MM.1S (cell line): ENCODE data around the gene LDLRAD3.

Experiments
- DNase-seq: peaks from one replicate; pipeline ENCODE4 v3.0.0-alpha.2; 2015
- H2AFZ ChIP-seq: fragments of 300-600 bp; sonication (generic); 2 replicates; pipeline ENCODE4 v1.6.0; 2016; ENCODE audit warnings: antibody characterized with exemption, low read length
- H3F3A ChIP-seq: fragments of 300-600 bp; sonication (generic); 2 replicates; pipeline ENCODE4 v1.6.1; 2016; ENCODE audit warnings: mild to moderate bottlenecking, antibody characterized with exemption, low read length, moderate library complexity, mixed read lengths; ENCODE audit not compliant: insufficient read depth
- H3K27ac ChIP-seq: fragments of 300-600 bp; sonication (generic); 2 replicates; pipeline ENCODE4 v1.5.1; 2016; ENCODE audit warnings: mild to moderate bottlenecking, low read length
- H3K27me3 ChIP-seq: fragments of 300-600 bp; sonication (generic); replicated peaks from 2 replicates; pipeline ENCODE4 v1.6.0; 2016; ENCODE audit warnings: low read length; ENCODE audit not compliant: insufficient read depth
- H3K36me3 ChIP-seq: fragments of 300-600 bp; sonication (generic); replicated peaks from 2 replicates; pipeline ENCODE4 v1.6.1; 2016; ENCODE audit warnings: mild to moderate bottlenecking, low read length, mixed read lengths; ENCODE audit not compliant: insufficient read depth
- H3K4me1 ChIP-seq: fragments of 300-600 bp; sonication (generic); 2 replicates; pipeline ENCODE4 v1.6.1; 2016; ENCODE audit warnings: low read length, mixed read lengths
- H3K4me2 ChIP-seq: fragments of 300-600 bp; sonication (generic); 2 replicates; pipeline ENCODE4 v1.6.0; 2016; ENCODE audit warnings: low read depth, low read length
- H3K4me3 ChIP-seq: fragments of 300-600 bp; sonication (generic); 2 replicates; pipeline ENCODE4 v1.5.1; 2016; ENCODE audit warnings: low read length, mixed read lengths
- H3K79me2 ChIP-seq: fragments of 300-600 bp; sonication (generic); 2 replicates; pipeline ENCODE4 v1.6.1; 2016; ENCODE audit warnings: mixed run types, low read length, mixed read lengths
- H3K9ac ChIP-seq: fragments of 300-600 bp; sonication (generic); 2 replicates; pipeline ENCODE4 v1.6.1; 2016; ENCODE audit warnings: low read length, mixed read lengths
- H3K9me2 ChIP-seq: fragments of 300-600 bp; sonication (generic); replicated peaks from 2 replicates; pipeline ENCODE4 v1.6.1; 2016; ENCODE audit warnings: mild to moderate bottlenecking, low read length, mixed read lengths; ENCODE audit not compliant: insufficient read depth
- H3K9me3 ChIP-seq: fragments of 300-600 bp; sonication (generic); replicated peaks from 2 replicates; pipeline ENCODE4 v1.6.1; 2016; ENCODE audit warnings: mild to moderate bottlenecking, low read length, mixed read lengths; ENCODE audit not compliant: insufficient read depth
- H4K20me1 ChIP-seq: fragments of 300-600 bp; sonication (generic); 2 replicates; pipeline ENCODE4 v1.6.1; 2016; ENCODE audit warnings: mild to moderate bottlenecking, low read length, moderate library complexity, mixed read lengths; ENCODE audit not compliant: insufficient read depth
- CTCF ChIP-seq: fragments of 300-600 bp; sonication (generic); IDR thresholded peaks from 2 replicates; pipeline ENCODE4 v1.5.1; 2016; ENCODE audit warnings: antibody characterized with exemption, low read length, mixed read lengths
- EZH2 ChIP-seq: fragments of 300-600 bp; sonication (generic); optimal IDR thresholded peaks from 2 replicates; pipeline ENCODE3; 2017; ENCODE audit warnings: low read depth, mild to moderate bottlenecking, antibody characterized with exemption, low read length, mixed read lengths
- EZH2phosphoT487 ChIP-seq: fragments of 300-600 bp; sonication (generic); IDR thresholded peaks from 2 replicates; pipeline ENCODE4 v1.6.1; 2018; ENCODE audit warnings: antibody characterized with exemption, low read length

The LDLRAD3 gene

DNA sequence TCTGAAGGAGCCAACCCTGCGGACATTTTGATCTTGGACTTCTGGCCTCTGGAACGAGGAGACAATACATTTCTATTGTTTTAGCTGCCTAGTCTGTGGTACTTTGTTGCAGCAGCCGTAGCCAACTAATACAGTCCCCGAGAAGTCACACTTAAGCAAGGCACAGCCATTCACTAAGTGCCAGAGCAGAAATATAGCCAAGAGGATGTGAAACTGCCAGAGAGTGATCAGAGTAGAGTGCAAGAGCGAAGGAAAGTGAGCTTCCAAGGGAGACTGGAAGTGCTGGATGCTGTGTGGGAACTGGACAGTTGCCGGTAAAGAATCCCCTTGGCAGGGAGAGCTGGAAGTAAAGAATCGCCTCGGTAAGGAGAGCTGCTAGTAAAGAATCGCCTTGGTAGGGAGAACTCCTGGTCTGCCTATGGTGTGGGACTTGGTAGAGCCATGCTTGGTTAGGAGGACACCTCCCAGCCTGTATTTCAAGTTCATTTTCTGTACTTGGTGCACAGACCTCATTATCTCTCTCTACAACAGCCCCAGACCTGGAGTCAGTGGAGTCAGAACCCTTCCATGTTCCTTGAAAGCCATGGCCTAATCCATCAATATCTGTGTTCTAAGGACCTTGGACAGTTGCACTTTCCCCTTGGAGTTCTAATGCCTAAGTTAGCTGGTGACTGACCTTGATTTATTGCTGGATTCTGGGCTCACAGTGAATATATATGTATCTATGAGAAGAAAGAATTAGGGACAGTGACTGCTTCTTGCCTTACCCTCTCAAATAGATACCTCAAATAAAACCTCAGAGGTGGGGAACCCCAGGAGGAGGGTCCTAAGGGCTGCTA lies 162.1 kb downstream of the LDLRAD3 start:
- no peak overlapping the region for H3K4me2 ChIP-seq
- H2AFZ ChIP-seq: no peak overlapping the region
- H3K27ac ChIP-seq: no peak overlapping the region
- no peak for DNase-seq
- H3K9ac ChIP-seq: no peak overlapping the region
- H3K4me1 ChIP-seq: peaks cover 15% of the 10 kb centered on the region
- no peaks in the 10 kb centered on the region for H3K27me3 ChIP-seq
- no peaks in the 10 kb centered on the region for H3K79me2 ChIP-seq
- no peak for TF ChIP-seq CTCF
- no peak overlapping the region for H3K4me3 ChIP-seq
- peaks cover 15% of the 10 kb centered on the region; the same call in 1 of the 2 replicates for H3F3A ChIP-seq
- no peaks in the 10 kb centered on the region for H3K9me2 ChIP-seq
- no peaks in the 10 kb centered on the region for H3K9me3 ChIP-seq
- H3K36me3 ChIP-seq: no peaks in the 10 kb centered on the region
- H4K20me1 ChIP-seq: no peaks in the 10 kb centered on the region

DNA sequence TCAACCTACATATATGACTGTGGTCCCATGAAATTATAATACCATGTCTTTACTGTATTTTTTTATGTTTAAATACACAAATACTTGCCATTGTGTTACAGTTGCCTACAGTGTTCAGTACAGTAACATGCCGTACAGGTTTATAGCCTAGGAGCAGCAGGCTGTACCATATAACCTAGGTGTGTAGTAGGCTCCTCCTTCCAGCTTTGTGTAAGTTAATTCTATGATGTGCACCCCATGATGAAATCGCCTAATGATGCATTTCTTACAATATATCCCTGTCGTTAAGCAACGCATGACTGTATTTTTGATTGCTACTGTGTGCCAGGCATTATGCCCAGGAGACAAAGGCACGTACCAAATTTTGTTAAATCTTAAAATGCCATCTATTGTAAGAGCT lies 163.7 kb downstream of the LDLRAD3 start:
- Histone ChIP-seq H3K4me1 (peaks cover 19% of the 10 kb centered on the region), H3K36me3 (no peaks in the 10 kb centered on the region), H3K27me3 (no peaks in the 10 kb centered on the region), H4K20me1 (no peaks in the 10 kb centered on the region), H3K9ac (no peak overlapping the region), H2AFZ (no peak overlapping the region), H3K9me3 (no peaks in the 10 kb centered on the region), H3F3A (peaks cover 15% of the 10 kb centered on the region; the same call in 1 of the 2 replicates), H3K9me2 (no peaks in the 10 kb centered on the region), H3K4me2 (no peak overlapping the region), H3K4me3 (no peak overlapping the region), H3K79me2 (no peaks in the 10 kb centered on the region), H3K27ac (no peak overlapping the region)
- DNase-seq: no peak
- TF ChIP-seq EZH2phosphoT487 (no peak), CTCF (no peak), EZH2 (no peak)

- Histone ChIP-seq H3K36me3 (no peaks in the 10 kb centered on the region), H2AFZ (no peak overlapping the region), H3F3A (peaks cover 15% of the 10 kb centered on the region; the same call in 1 of the 2 replicates), H3K9me2 (no peaks in the 10 kb centered on the region), H3K4me1 (peaks cover 19% of the 10 kb centered on the region), H3K4me2 (peak overlapping the region; percentile 66; the same call in 1 of the 2 replicates), H3K4me3 (no peak overlapping the region), H3K9ac (no peak overlapping the region), H3K9me3 (no peaks in the 10 kb centered on the region), H3K27me3 (no peaks in the 10 kb centered on the region), H3K27ac (no peak overlapping the region), H4K20me1 (no peaks in the 10 kb centered on the region), H3K79me2 (no peaks in the 10 kb centered on the region)
- DNase-seq: no peak
- no peak for TF ChIP-seq EZH2
- no peak for TF ChIP-seq CTCF
- TF ChIP-seq EZH2phosphoT487: no peak
Measured at GRCh38 chr11:36108881-36109589, 165.2 kb downstream of the LDLRAD3 start.
